CD14-positive monocyte (primary cell): Measurements from ENCODE around the gene CCN6. TPM values are rescaled to one million over a fixed set of nuclear protein-coding genes. Genes with fewer than 3 reads are reported as not detected.

Source experiments
- DNase-seq, 3 donors: peaks; one replicate each; pipeline ENCODE4 v3.0.0-alpha.2; 2011 to 2022
- H2AFZ ChIP-seq: 2 replicates; pipeline ENCODE4 v1.6.0; 2012; ENCODE audit warnings: mild to moderate bottlenecking, low read depth, low read length, inconsistent platforms; ENCODE audit not compliant: insufficient read depth, poor library complexity, severe bottlenecking
- H3K27ac ChIP-seq, 2 donors: 1 replicate in 1 of 2; 2 replicates in 1 of 2; pipeline ENCODE4 v1.5.1; 2012 to 2013; ENCODE audit warnings: low read length in 2 of 2, control low read depth in 1 of 2, inconsistent platforms in 1 of 2, low read depth in 1 of 2, mild to moderate bottlenecking in 1 of 2
- H3K27me3 ChIP-seq, 2 donors: one replicate each; pipeline versions ENCODE4 v1.6.0 to v1.6.1; 2011 to 2013; ENCODE audit warnings: low read length in 2 of 2; ENCODE audit not compliant: control insufficient read depth in 2 of 2, insufficient read depth in 2 of 2
- H3K36me3 ChIP-seq, 2 donors: replicated peaks in 1 of 2; 1 replicate in 1 of 2; 2 replicates in 1 of 2; pipeline versions ENCODE4 v1.5.1 to v1.6.1; 2012 to 2013; ENCODE audit warnings: low read length in 2 of 2, control low read depth in 1 of 2, inconsistent platforms in 1 of 2, mild to moderate bottlenecking in 1 of 2; ENCODE audit not compliant: insufficient read depth in 2 of 2, control insufficient read depth in 1 of 2
- H3K4me1 ChIP-seq, 2 donors: 1 replicate in 1 of 2; 2 replicates in 1 of 2; pipeline versions ENCODE4 v1.5.1 to v1.6.1; 2012 to 2013; ENCODE audit warnings: low read length in 2 of 2, control low read depth in 1 of 2, inconsistent platforms in 1 of 2, mild to moderate bottlenecking in 1 of 2, moderate library complexity in 1 of 2; ENCODE audit not compliant: insufficient read depth in 2 of 2, control insufficient read depth in 1 of 2
- H3K4me2 ChIP-seq: replicated peaks from 2 replicates; pipeline ENCODE3; 2012; ENCODE audit warnings: low read length, moderate library complexity, mild to moderate bottlenecking; ENCODE audit not compliant: poor library complexity, severe bottlenecking; ENCODE audit errors: extremely low read depth
- H3K4me3 ChIP-seq, 3 experiments: fragments of 200-600 bp in 1 of 3; sonication (generic) in 1 of 3; replicated peaks in 1 of 3; 1 replicate in 2 of 3; 2 replicates in 1 of 3; pipeline ENCODE4 v1.5.1; 2011 to 2013; ENCODE audit warnings: low read length in 3 of 3, mild to moderate bottlenecking in 3 of 3, control low read depth in 2 of 3, low read depth in 2 of 3, inconsistent platforms in 1 of 3, moderate library complexity in 1 of 3
- H3K79me2 ChIP-seq: 2 replicates; pipeline ENCODE4 v1.6.0; 2012; ENCODE audit warnings: mild to moderate bottlenecking, control low read depth, inconsistent platforms, low read length, moderate library complexity; ENCODE audit not compliant: insufficient read depth
- H3K9ac ChIP-seq: 2 replicates; pipeline ENCODE4 v1.6.0; 2017; ENCODE audit warnings: low read length, mild to moderate bottlenecking; ENCODE audit not compliant: insufficient read depth, poor library complexity, severe bottlenecking
- H3K9me3 ChIP-seq, 2 donors: replicated peaks in 1 of 2; 1 replicate in 1 of 2; 2 replicates in 1 of 2; pipeline versions ENCODE4 v1.5.1 to v1.6.1; 2012 to 2013; ENCODE audit warnings: low read length in 2 of 2, control low read depth in 1 of 2; ENCODE audit not compliant: control insufficient read depth in 1 of 2, insufficient read depth in 1 of 2
- H4K20me1 ChIP-seq: 2 replicates; pipeline ENCODE4 v1.6.0; 2012; ENCODE audit warnings: mild to moderate bottlenecking, low read length, control low read depth, moderate library complexity; ENCODE audit not compliant: insufficient read depth
- H3K27ac Mint-ChIP-seq, 7 donors: one replicate each; pipeline ENCODE4 v1.8.0; 2020; ENCODE audit warnings: mild to moderate bottlenecking in 7 of 7, mixed read lengths in 7 of 7, moderate library complexity in 6 of 7, inconsistent platforms in 2 of 7
- H3K27me3 Mint-ChIP-seq, 3 donors: one replicate each; pipeline ENCODE4 v1.8.0; 2021 to 2022; ENCODE audit warnings: low read depth in 3 of 3, mild to moderate bottlenecking in 3 of 3, mixed read lengths in 3 of 3, moderate library complexity in 3 of 3, inconsistent platforms in 1 of 3
- H3K36me3 Mint-ChIP-seq, 2 donors: one replicate each; pipeline ENCODE4 v1.8.0; 2020; ENCODE audit warnings: mixed read lengths in 2 of 2, inconsistent platforms in 1 of 2, mild to moderate bottlenecking in 1 of 2
- H3K4me1 Mint-ChIP-seq: one replicate; pipeline ENCODE4 v1.8.0; 2020; ENCODE audit warnings: mild to moderate bottlenecking, mixed read lengths
- H3K4me3 Mint-ChIP-seq, 2 donors: one replicate each; pipeline ENCODE4 v1.8.0; 2020; ENCODE audit warnings: mild to moderate bottlenecking in 2 of 2, mixed read lengths in 2 of 2, moderate library complexity in 1 of 2
- H3K9me3 Mint-ChIP-seq, 7 donors: one replicate each; pipeline ENCODE4 v1.8.0; 2020 to 2022; ENCODE audit warnings: mixed read lengths in 7 of 7, mild to moderate bottlenecking in 6 of 7, moderate library complexity in 6 of 7, inconsistent platforms in 2 of 7
- CTCF ChIP-seq: fragments of 200-600 bp; IDR thresholded peaks from one replicate; pipeline ENCODE4 v1.8.0; 2022; ENCODE audit warnings: antibody characterized with exemption, mild to moderate bottlenecking
- WGBS: methylation state at CpG from one replicate; pipeline ENCODE4 v1.1.5; 2013; ENCODE audit warnings: missing lambda C conversion rate; ENCODE audit not compliant: insufficient coverage; 5-methylcytosine and 5-hydroxymethylcytosine counted together
- intact Hi-C, 2 donors: fragments of 100-400 bp; cut with micrococcal nuclease; formaldehyde crosslinking; loops; one replicate each; pipeline versions ENCODE4 v1.15.0 to v1.15.1; 2023
- polyA plus RNA-seq, 3 donors: library from polyadenylated mRNA; depleted of rRNA in 1 of 3; unstranded in 2 of 3; stranded (reverse) in 1 of 3; fragments of 300-500 nt in 2 of 3; fragments of >200 nt in 1 of 3; fragmentation: Illumina TruSeq in 2 of 3; gene quantifications; 1 replicate in 2 of 3; 2 replicates in 1 of 3; pipeline ENCODE4 v1.2.3, GENCODE V29; 2012 to 2021

Gene CCN6
- polyA plus RNA-seq, 3 donors, result not detected

GRCh38 chr6:112114577-112115223 is 60.8 kb downstream of the CCN6 start:
- intact Hi-C loops, result no loop called here
- Mint-ChIP-seq H3K27ac (no peak overlapping the region), H3K36me3 (no peaks in the 10 kb centered on the region), H3K27me3 (peaks cover 0 to 4% (median 0%) of the 10 kb centered on the region in 3 donors), H3K4me3 (no peak overlapping the region), H3K4me1 (peaks cover 8% of the 10 kb centered on the region), H3K9me3 (no peaks in the 10 kb centered on the region)
- Histone ChIP-seq H3K27ac (no peak overlapping the region), H3K9ac (no peak overlapping the region), H2AFZ (no peak overlapping the region), H3K27me3 (no peaks in the 10 kb centered on the region), H4K20me1 (no peaks in the 10 kb centered on the region), H3K9me3 (no peaks in the 10 kb centered on the region), H3K4me1 (no peaks in the 10 kb centered on the region), H3K4me2 (no peak overlapping the region), H3K79me2 (no peaks in the 10 kb centered on the region), H3K36me3 (no peaks in the 10 kb centered on the region), H3K4me3 (no peak overlapping the region)
- no CpG with 5 or more reads among the region's 3 CpGs for WGBS
- TF ChIP-seq CTCF, result no peak
- DNase-seq, result no peak

GRCh38 chr6:112116221-112116620 is 62.3 kb downstream of the CCN6 start:
- no peaks in the 10 kb centered on the region for H4K20me1 ChIP-seq
- H3K27me3 Mint-ChIP-seq, result peaks cover 0 to 4% (median 0%) of the 10 kb centered on the region in 3 donors
- no peaks in the 10 kb centered on the region for H3K36me3 Mint-ChIP-seq

More at GRCh38 chr6:112116221-112116620, 62.3 kb downstream of the CCN6 start:
- Histone ChIP-seq H2AFZ (no peak overlapping the region), H3K4me1 (no peaks in the 10 kb centered on the region), H3K79me2 (no peaks in the 10 kb centered on the region), H3K36me3 (no peaks in the 10 kb centered on the region), H3K4me3 (no peak overlapping the region), H3K4me2 (no peak overlapping the region), H3K9me3 (no peaks in the 10 kb centered on the region), H3K9ac (no peak overlapping the region), H3K27me3 (no peaks in the 10 kb centered on the region), H3K27ac (no peak overlapping the region)
- H3K9me3 Mint-ChIP-seq, result no peaks in the 10 kb centered on the region
- WGBS, result no CpG with 5 or more reads among the region's 1 CpG
- H3K27ac Mint-ChIP-seq, result no peak overlapping the region
- no peak for DNase-seq
- no peak overlapping the region for H3K4me3 Mint-ChIP-seq
- intact Hi-C loops, result no loop called here
- TF ChIP-seq CTCF, result no peak
- H3K4me1 Mint-ChIP-seq, result peaks cover 8% of the 10 kb centered on the region
